ENCODE data around the gene HOXB4. TPM values are rescaled to one million over a fixed set of nuclear protein-coding genes. Genes with fewer than 3 reads are reported as not detected.
A peak's percentile ranks its signal among the peaks of the same experiment; 100 is the strongest.

HOXB4 gene
- total and polyA plus RNA-seq, 10 of the 15 experiments (the other 5 are each of a cell fraction or from before 2014, with no cell fraction given) = 0.35 to 5.8 (median 3.0) TPM

- TF ChIP-seq E2F8 (IDR thresholded peaks at IDR 0.05; ENCODE audit: low read depth, partially characterized antibody) (no peak), POLR2AphosphoS5 (IDR thresholded peaks at IDR 0.05; ENCODE audit: low read length) (peak; percentile 76), NFXL1 (IDR thresholded peaks at IDR 0.05; ENCODE audit: borderline replicate concordance) (no peak), YY1 (IDR thresholded peaks at IDR 0.05; ENCODE audit: low read depth, low read length) (no peak), CBX3 (IDR thresholded peaks at IDR 0.05; ENCODE audit: borderline replicate concordance, low read depth) (no peak), RBBP5 (conservative IDR thresholded peaks at IDR 0.05) (no peak), IKZF1 (conservative IDR thresholded peaks at IDR 0.05) (peak; percentile 71), MXI1 (IDR thresholded peaks at IDR 0.05; ENCODE audit: low read depth, low read length) (peak; percentile 21; the same call in 1 of the 2 replicates), HDGF (IDR thresholded peaks at IDR 0.05) (peak; percentile 23), PML (IDR thresholded peaks at IDR 0.05; ENCODE audit: low read length) (0 out of 2 replicates have a peak, but pooled peaks have one; percentile 56), SIN3A (IDR thresholded peaks at IDR 0.05; ENCODE audit: low read depth, low read length) (peak; percentile 53; the same call in 1 of the 2 replicates), DPF2 (IDR thresholded peaks at IDR 0.05) (peak; percentile 62), MAX (IDR thresholded peaks at IDR 0.05; ENCODE audit: low read depth, low read length) (no peak; the same call in 1 of the 2 replicates), GATAD2B (conservative IDR thresholded peaks at IDR 0.05; ENCODE audit: low read depth) (peak; percentile 74; the same call in 1 of the 2 replicates), SIX5 (IDR thresholded peaks at IDR 0.05; ENCODE audit: low read depth, low read length, severe bottlenecking) (no peak), ZNF274 (IDR thresholded peaks at IDR 0.05; ENCODE audit: insufficient read depth, insufficient read length) (no peak), WRNIP1 (IDR thresholded peaks at IDR 0.05; ENCODE audit: borderline replicate concordance, low read depth, low read length) (no peak), EED (IDR thresholded peaks at IDR 0.05; ENCODE audit: low read depth) (peak; percentile 23; the same call in 1 of the 2 replicates), BACH1 (IDR thresholded peaks at IDR 0.05; ENCODE audit: borderline replicate concordance) (peak; percentile 56; the same call in 1 of the 2 replicates), ESRRA (IDR thresholded peaks at IDR 0.05; ENCODE audit: low read length) (no peak)
- TF ChIP-seq, protein P1, sequence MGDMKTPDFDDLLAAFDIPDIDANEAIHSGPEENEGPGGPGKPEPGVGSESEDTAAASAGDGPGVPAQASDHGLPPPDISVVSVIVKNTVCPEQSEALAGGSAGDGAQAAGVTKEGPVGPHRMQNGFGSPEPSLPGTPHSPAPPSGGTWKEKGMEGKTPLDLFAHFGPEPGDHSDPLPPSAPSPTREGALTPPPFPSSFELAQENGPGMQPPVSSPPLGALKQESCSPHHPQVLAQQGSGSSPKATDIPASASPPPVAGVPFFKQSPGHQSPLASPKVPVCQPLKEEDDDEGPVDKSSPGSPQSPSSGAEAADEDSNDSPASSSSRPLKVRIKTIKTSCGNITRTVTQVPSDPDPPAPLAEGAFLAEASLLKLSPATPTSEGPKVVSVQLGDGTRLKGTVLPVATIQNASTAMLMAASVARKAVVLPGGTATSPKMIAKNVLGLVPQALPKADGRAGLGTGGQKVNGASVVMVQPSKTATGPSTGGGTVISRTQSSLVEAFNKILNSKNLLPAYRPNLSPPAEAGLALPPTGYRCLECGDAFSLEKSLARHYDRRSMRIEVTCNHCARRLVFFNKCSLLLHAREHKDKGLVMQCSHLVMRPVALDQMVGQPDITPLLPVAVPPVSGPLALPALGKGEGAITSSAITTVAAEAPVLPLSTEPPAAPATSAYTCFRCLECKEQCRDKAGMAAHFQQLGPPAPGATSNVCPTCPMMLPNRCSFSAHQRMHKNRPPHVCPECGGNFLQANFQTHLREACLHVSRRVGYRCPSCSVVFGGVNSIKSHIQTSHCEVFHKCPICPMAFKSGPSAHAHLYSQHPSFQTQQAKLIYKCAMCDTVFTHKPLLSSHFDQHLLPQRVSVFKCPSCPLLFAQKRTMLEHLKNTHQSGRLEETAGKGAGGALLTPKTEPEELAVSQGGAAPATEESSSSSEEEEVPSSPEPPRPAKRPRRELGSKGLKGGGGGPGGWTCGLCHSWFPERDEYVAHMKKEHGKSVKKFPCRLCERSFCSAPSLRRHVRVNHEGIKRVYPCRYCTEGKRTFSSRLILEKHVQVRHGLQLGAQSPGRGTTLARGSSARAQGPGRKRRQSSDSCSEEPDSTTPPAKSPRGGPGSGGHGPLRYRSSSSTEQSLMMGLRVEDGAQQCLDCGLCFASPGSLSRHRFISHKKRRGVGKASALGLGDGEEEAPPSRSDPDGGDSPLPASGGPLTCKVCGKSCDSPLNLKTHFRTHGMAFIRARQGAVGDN (IDR thresholded peaks at IDR 0.05) = peak; percentile 73
These were observed 34.9 kb downstream of the HOXB4 start (continued) for GRCh38 chr17:48543107-48543853.

All from GM12878 (cell line).